H9 (cell line): ENCODE data around the gene UBE2D3. TPM values are rescaled to one million over a fixed set of nuclear protein-coding genes. Genes with fewer than 3 reads are reported as not detected.
A peak's percentile ranks its signal among the peaks of the same experiment; 100 is the strongest.

Experiments used
- DNase-seq: peaks from one replicate; pipeline ENCODE4 v3.0.0-alpha.2; 2017
- H2AFZ ChIP-seq: one replicate; pipeline ENCODE4 v1.6.1; 2013; ENCODE audit warnings: mild to moderate bottlenecking, low read length, control low read depth, moderate library complexity
- H2AK5ac ChIP-seq: 2 replicates; pipeline ENCODE4 v1.6.1; 2013; ENCODE audit warnings: low read length, control low read depth, mixed read lengths; ENCODE audit not compliant: insufficient read length
- H2BK120ac ChIP-seq: one replicate; pipeline ENCODE4 v1.6.1; 2013; ENCODE audit warnings: low read depth, mild to moderate bottlenecking, low read length, control low read depth, inconsistent platforms; ENCODE audit not compliant: poor library complexity, severe bottlenecking
- H2BK12ac ChIP-seq: 2 replicates; pipeline ENCODE4 v1.6.1; 2013; ENCODE audit warnings: low read length, control low read depth, mixed read lengths, low read depth; ENCODE audit not compliant: insufficient read length
- H2BK15ac ChIP-seq: 2 replicates; pipeline ENCODE4 v1.6.1; 2013; ENCODE audit warnings: low read depth, low read length, control low read depth
- H2BK20ac ChIP-seq: one replicate; pipeline ENCODE4 v1.6.1; 2013; ENCODE audit warnings: low read depth, mild to moderate bottlenecking, low read length, control low read depth, inconsistent platforms; ENCODE audit not compliant: poor library complexity, severe bottlenecking
- H2BK5ac ChIP-seq: 2 replicates; pipeline ENCODE4 v1.6.1; 2013; ENCODE audit warnings: low read length, control low read depth, mixed read lengths; ENCODE audit not compliant: insufficient read length
- H3K14ac ChIP-seq: 2 replicates; pipeline ENCODE4 v1.6.1; 2013; ENCODE audit warnings: low read length, control low read depth; ENCODE audit not compliant: insufficient read depth
- H3K18ac ChIP-seq: 2 replicates; pipeline ENCODE4 v1.6.1; 2013; ENCODE audit warnings: low read depth, mild to moderate bottlenecking, mixed read lengths, low read length, control low read depth; ENCODE audit not compliant: insufficient read length
- H3K23ac ChIP-seq: 2 replicates; pipeline ENCODE4 v1.6.1; 2013; ENCODE audit warnings: low read length, control low read depth, mixed read lengths, low read depth; ENCODE audit not compliant: insufficient read length
- H3K23me2 ChIP-seq: 2 replicates; pipeline ENCODE4 v1.6.1; 2013; ENCODE audit warnings: low read depth, mild to moderate bottlenecking, mixed read lengths, low read length, control low read depth; ENCODE audit not compliant: insufficient read length, poor library complexity, severe bottlenecking
- H3K27ac ChIP-seq: 2 replicates; pipeline ENCODE4 v1.5.1; 2013; ENCODE audit warnings: low read length, control low read depth, mixed read lengths, low read depth; ENCODE audit not compliant: insufficient read length
- H3K27me3 ChIP-seq: 2 replicates; pipeline ENCODE4 v1.6.1; 2013; ENCODE audit warnings: low read length, control low read depth, inconsistent platforms; ENCODE audit not compliant: insufficient read depth
- H3K4ac ChIP-seq: 2 replicates; pipeline ENCODE4 v1.6.1; 2013; ENCODE audit warnings: low read depth, mild to moderate bottlenecking, control low read depth, inconsistent platforms, low read length, moderate library complexity
- H3K4me1 ChIP-seq: 2 replicates; pipeline ENCODE4 v1.6.1; 2013; ENCODE audit warnings: low read length, control low read depth, inconsistent platforms; ENCODE audit not compliant: insufficient read depth
- H3K4me2 ChIP-seq: 2 replicates; pipeline ENCODE4 v1.6.1; 2013; ENCODE audit warnings: low read length, control low read depth, mixed read lengths; ENCODE audit not compliant: insufficient read length, insufficient read depth
- H3K56ac ChIP-seq: 2 replicates; pipeline ENCODE4 v1.6.1; 2013; ENCODE audit warnings: low read depth, mild to moderate bottlenecking, mixed read lengths, low read length, control low read depth; ENCODE audit not compliant: insufficient read length
- H3K79me1 ChIP-seq: 2 replicates; pipeline ENCODE4 v1.6.1; 2013; ENCODE audit warnings: low read depth, mild to moderate bottlenecking, moderate library complexity, low read length, control low read depth, inconsistent platforms; ENCODE audit not compliant: insufficient read depth, poor library complexity, severe bottlenecking
- H3K79me2 ChIP-seq: 2 replicates; pipeline ENCODE4 v1.6.1; 2013; ENCODE audit warnings: low read length, control low read depth, inconsistent platforms; ENCODE audit not compliant: insufficient read depth
- H3K9ac ChIP-seq: 2 replicates; pipeline ENCODE4 v1.6.1; 2013; ENCODE audit warnings: low read length, control low read depth, mixed read lengths; ENCODE audit not compliant: insufficient read length; ENCODE audit errors: extremely low read depth
- H3K9me3 ChIP-seq: one replicate; pipeline ENCODE4 v1.6.1; 2013; ENCODE audit warnings: low read depth, low read length, inconsistent platforms; ENCODE audit not compliant: control insufficient read depth
- H3T11ph ChIP-seq: one replicate; pipeline ENCODE4 v1.6.1; 2013; ENCODE audit warnings: mild to moderate bottlenecking, low read length, control low read depth, inconsistent platforms
- H4K20me1 ChIP-seq: one replicate; pipeline ENCODE4 v1.6.1; 2013; ENCODE audit not compliant: control insufficient read depth, insufficient read length, insufficient read depth
- H4K5ac ChIP-seq: 2 replicates; pipeline ENCODE4 v1.6.1; 2013; ENCODE audit warnings: low read depth, mild to moderate bottlenecking, mixed read lengths, low read length, control low read depth; ENCODE audit not compliant: insufficient read length
- H4K8ac ChIP-seq: replicated peaks from 2 replicates; pipeline ENCODE4 v1.6.1; 2013; ENCODE audit warnings: low read length, control low read depth, mixed read lengths, low read depth; ENCODE audit not compliant: insufficient read length
- H4K91ac ChIP-seq: 2 replicates; pipeline ENCODE4 v1.6.1; 2013; ENCODE audit warnings: low read depth, mild to moderate bottlenecking, moderate library complexity, mixed read lengths, low read length, control low read depth; ENCODE audit not compliant: insufficient read length
- H3K27ac Mint-ChIP-seq, 3 experiments: 2 replicates in 2 of 3; 3 replicates in 1 of 3; pipeline ENCODE4 v1.8.0; 2020 to 2021; ENCODE audit warnings: mixed read lengths in 3 of 3, mild to moderate bottlenecking in 1 of 3, moderate library complexity in 1 of 3
- H3K27me3 Mint-ChIP-seq: 2 replicates; pipeline ENCODE4 v1.8.0; 2021; ENCODE audit warnings: low read depth, mild to moderate bottlenecking, moderate library complexity, mixed read lengths
- H3K36me3 Mint-ChIP-seq, 3 experiments: 2 replicates in 2 of 3; 3 replicates in 1 of 3; pipeline ENCODE4 v1.8.0; 2020 to 2021; ENCODE audit warnings: low read depth in 3 of 3, mixed read lengths in 3 of 3; ENCODE audit not compliant: insufficient read depth in 1 of 3
- H3K4me1 Mint-ChIP-seq, 2 experiments: 2 replicates each; pipeline ENCODE4 v1.8.0; 2020; ENCODE audit warnings: mixed read lengths in 2 of 2
- H3K4me3 Mint-ChIP-seq, 2 experiments: 2 replicates in 1 of 2; 3 replicates in 1 of 2; pipeline ENCODE4 v1.8.0; 2020 to 2021; ENCODE audit warnings: mild to moderate bottlenecking in 2 of 2, mixed read lengths in 2 of 2, moderate library complexity in 1 of 2
- H3K9me3 Mint-ChIP-seq, 2 experiments: 2 replicates in 1 of 2; 3 replicates in 1 of 2; pipeline ENCODE4 v1.8.0; 2020; ENCODE audit warnings: mild to moderate bottlenecking in 2 of 2, mixed read lengths in 2 of 2, moderate library complexity in 1 of 2
- WGBS: extraction: QIAGEN DNeasy Blood & Tissue Kit; methylation state at CpG from one replicate; pipeline ENCODE4 v1.1.7; 2013; ENCODE audit warnings: missing lambda C conversion rate, low lambda C conversion rate, mixed read lengths; ENCODE audit not compliant: insufficient read length; ENCODE audit errors: extremely low coverage; 5-methylcytosine and 5-hydroxymethylcytosine counted together
- total RNA-seq: library from RNA; stranded (reverse); gene quantifications from 2 replicates; pipeline ENCODE4 v1.2.1, GENCODE V29; 2021
- TF ChIP-seq, protein P1 (sequence below): fragments of 200-600 bp; sonication (generic); conservative IDR thresholded peaks from 3 replicates; pipeline ENCODE4 v1.8.0; 2021; ENCODE audit warnings: antibody characterized with exemption, mild to moderate bottlenecking

The UBE2D3 gene
- total RNA-seq, 1 experiment from 2014 or later, result 378 TPM

- Histone ChIP-seq H3K9me3 (no peaks in the 10 kb centered on the region), H3K27ac (no peak overlapping the region), H2AK5ac (no peak overlapping the region), H3K79me1 (no peaks in the 10 kb centered on the region), H3K23me2 (no peaks in the 10 kb centered on the region), H3K23ac (no peak overlapping the region), H4K91ac (no peak overlapping the region), H2BK120ac (no peak overlapping the region), H3K4me2 (no peak overlapping the region), H2BK5ac (no peak overlapping the region), H4K5ac (no peak overlapping the region), H3K79me2 (no peaks in the 10 kb centered on the region), H2BK12ac (no peak overlapping the region), H3K4me1 (no peaks in the 10 kb centered on the region; the same call in 1 of the 2 replicates), H3K27me3 (no peaks in the 10 kb centered on the region), H3K56ac (no peak overlapping the region), H4K8ac (no peak overlapping the region), H4K20me1 (no peaks in the 10 kb centered on the region), H3T11ph (no peak overlapping the region), H3K14ac (0 out of 2 replicates have a peak overlapping the region, but pooled peaks have one; percentile 37), H2AFZ (no peak overlapping the region), H3K4ac (no peak overlapping the region), H3K9ac (no peak overlapping the region), H2BK20ac (no peak overlapping the region), H2BK15ac (no peak overlapping the region), H3K18ac (no peak overlapping the region)
- DNase-seq, result no peak
- no peak overlapping the region for H3K4me3 Mint-ChIP-seq
- H3K4me1 Mint-ChIP-seq, result peaks cover 0 to 4% of the 10 kb centered on the region in 2 experiments; a peak in 1 of 4 replicates
- TF ChIP-seq, protein P1, sequence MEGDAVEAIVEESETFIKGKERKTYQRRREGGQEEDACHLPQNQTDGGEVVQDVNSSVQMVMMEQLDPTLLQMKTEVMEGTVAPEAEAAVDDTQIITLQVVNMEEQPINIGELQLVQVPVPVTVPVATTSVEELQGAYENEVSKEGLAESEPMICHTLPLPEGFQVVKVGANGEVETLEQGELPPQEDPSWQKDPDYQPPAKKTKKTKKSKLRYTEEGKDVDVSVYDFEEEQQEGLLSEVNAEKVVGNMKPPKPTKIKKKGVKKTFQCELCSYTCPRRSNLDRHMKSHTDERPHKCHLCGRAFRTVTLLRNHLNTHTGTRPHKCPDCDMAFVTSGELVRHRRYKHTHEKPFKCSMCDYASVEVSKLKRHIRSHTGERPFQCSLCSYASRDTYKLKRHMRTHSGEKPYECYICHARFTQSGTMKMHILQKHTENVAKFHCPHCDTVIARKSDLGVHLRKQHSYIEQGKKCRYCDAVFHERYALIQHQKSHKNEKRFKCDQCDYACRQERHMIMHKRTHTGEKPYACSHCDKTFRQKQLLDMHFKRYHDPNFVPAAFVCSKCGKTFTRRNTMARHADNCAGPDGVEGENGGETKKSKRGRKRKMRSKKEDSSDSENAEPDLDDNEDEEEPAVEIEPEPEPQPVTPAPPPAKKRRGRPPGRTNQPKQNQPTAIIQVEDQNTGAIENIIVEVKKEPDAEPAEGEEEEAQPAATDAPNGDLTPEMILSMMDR, result no peak
- H3K36me3 Mint-ChIP-seq, result no peaks in the 10 kb centered on the region
- WGBS, result no CpG with 5 or more reads among the region's 7 CpGs
- no peaks in the 10 kb centered on the region; the same call in 1 of the 2 replicates for H3K27me3 Mint-ChIP-seq
- no peak overlapping the region for H3K27ac Mint-ChIP-seq
- H3K9me3 Mint-ChIP-seq, result no peaks in the 10 kb centered on the region
These were observed 48.6 kb downstream of the UBE2D3 start for GRCh38 chr4:102778720-102779119.
